T47D (cell line): ENCODE results near the gene GYPC.
A peak's percentile ranks its signal among the peaks of the same experiment; 100 is the strongest.

Experiments
- DNase-seq, 2 experiments: peaks; one replicate each; pipeline versions ENCODE4 v3.0.0 to v3.0.0-alpha.2; 2011 to 2012; ENCODE audit warnings: low read depth in 1 of 2, low spot score in 1 of 2
- JUND ChIP-seq: IDR thresholded peaks from 2 replicates; pipeline ENCODE4 v1.6.1; 2012; ENCODE audit warnings: low read depth
- in situ Hi-C: cut with HindIII; loops from 2 replicates; pipeline ENCODE4 v1.10.0; 2016; ENCODE audit warnings: low sequenced_read_pairs, low pct_unique_long_range_greater_than_20kb

The GYPC gene

DNA sequence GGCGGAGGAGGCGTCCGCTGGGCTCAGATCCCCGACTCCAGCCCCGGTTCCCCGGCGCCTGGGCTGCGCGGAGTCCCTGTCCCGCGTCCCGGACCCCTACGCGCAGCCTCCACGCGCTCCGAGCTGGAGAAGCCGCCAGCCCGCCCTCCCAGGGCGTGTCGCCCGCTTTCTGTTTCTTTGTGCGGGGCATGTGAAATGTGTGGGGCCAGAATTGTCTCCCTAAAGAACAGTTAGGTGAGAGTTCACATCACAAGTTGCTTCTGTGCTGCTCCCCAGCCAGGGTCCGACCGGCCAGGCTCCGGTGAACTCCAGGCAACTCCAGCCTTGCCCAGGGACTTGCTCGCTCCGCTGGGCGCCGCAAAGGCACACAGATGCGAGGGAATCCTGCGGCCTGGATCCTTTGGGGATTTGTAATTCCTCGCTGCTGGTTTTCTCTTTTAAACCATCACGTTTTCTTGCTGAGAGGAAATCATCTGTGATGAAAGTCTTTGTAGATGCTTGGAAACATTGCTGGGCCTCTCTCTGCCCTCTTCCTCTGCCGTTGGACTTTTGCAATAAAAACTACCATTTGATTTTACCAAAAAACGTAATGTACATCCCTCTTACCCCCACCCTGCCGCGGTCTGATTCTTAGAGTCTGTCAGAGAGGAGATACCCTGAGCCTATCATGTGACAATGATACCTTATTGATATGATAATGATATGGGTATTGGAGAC, 631 bp downstream of the GYPC start:
- in situ Hi-C loops, result no loop called here
- DNase-seq, result no peak
- no peak for TF ChIP-seq JUND

DNA sequence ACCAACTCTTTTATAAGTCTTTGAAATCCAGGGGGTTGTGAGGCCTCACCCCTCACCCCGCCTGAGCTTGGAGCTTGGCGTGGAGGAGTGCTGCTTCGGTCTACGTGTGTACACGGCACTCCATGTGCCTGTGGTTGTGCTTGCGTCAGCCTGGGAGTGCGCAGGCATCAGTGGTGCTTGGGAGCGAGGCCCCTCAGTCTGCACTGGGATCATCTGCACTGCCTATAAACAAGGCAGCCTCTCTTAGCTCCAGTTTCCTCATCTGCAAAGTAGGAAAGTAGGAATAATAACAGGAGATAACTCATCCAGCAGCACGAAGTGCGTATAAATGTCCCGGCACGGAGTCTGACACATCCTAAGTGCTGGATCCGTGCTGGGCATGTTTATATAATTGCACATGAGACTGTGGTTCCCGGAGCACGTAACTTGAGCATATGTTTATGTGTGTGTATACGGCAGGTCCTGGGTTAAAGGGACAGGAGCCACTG, 1.2 kb downstream of the GYPC start:
- DNase-seq, result peak in 1 of 2 experiments; percentile 5
- in situ Hi-C loops, result no loop called here
- TF ChIP-seq JUND, result no peak

DNA sequence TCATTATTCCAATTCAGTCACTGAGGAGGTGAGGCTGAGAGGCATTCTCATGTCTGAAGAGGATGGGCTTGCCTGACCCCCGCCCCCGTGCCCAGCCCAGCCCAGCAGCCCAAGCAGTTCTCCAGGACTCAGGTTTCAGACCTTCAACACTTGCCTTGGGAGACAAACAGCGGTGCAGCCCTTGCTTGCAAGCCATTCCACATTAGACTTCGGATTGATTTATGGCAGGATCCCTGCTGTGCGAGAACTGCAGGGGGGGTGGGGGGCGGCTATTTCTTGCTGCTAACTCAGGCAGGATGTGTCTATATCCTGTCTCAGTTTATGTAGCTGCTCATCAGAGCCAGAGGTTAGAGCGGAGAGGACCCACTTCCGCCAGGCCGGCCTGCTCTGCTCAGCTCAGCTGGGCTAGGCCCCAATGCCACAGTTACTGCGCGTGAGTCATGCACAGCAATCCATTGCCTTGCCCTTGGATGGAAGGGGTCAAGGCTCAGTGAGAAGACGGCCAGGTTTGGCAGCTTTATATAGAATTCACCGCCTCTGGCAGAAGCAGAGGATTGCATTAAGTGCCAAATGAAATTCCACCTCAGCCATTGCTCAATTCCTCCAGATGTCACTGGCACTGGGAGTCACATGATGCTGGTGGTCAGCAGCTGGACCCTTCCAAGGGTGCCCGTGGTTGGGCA, 1.8 kb downstream of the GYPC start:
- no peak for TF ChIP-seq JUND
- in situ Hi-C loops, result no loop called here
- peak; percentile 19 to 78 for DNase-seq

DNA sequence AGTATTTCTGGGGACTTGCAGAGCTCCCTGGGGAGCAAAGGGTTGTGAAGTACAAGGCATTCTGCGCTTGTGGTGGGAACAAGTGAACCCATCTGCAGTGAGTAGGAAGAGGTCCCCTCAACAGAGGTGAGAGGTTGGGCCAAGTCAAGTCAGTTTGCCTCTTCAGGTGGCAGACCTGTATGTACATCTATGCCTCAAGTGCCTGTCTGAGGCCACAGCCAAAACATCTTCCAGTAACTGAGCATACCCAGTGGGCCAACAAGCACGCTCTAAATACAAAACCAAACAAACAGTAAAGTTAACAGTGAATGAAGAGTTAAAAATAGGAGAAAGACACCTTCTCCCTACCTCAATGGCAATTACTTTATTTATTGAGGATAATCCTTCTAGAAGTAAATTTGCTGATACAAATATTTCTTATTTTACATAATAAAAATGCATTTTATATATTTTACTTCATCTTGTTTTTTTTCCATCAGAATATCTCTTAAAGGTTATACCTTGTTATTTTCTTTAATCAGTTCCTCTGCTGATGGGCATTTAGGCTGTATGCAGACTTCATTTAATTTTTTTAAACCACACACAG, 2.5 kb downstream of the GYPC start:
- no peak for DNase-seq
- TF ChIP-seq JUND, result no peak
- in situ Hi-C loops, result no loop called here

DNA sequence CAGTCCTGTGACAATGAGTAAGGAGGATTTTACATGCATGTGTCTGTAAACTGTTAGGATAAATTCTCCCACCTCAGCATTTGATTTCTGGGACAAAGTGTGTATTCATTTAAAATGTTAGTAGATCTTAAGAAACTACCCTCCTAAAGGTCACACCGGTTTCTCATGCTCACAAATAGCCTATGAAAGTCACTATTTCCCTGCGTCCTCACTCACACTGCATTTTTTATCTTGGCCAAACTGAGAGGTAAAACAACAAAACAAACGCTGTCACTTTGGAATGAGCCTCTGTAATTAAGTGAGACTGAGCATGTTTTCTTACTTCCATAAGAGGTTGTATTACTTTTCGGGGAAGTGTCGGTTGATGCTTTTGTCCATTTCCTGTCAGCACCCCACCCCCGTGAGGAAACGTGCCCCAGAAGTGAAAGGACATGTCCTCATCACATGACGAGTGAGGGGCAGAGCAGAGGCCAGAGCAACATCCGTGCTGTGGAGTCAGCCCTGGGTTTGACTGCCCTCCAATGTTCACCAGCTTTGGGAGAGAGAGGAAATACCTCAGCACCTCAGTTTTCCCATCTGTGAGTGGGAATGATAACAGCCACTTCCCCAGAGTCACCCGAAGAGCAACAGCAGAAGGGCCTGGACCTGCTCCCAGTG, 3.1 kb downstream of the GYPC start:
- no peak for DNase-seq
- in situ Hi-C loops, result no loop called here
- no peak for TF ChIP-seq JUND

DNA sequence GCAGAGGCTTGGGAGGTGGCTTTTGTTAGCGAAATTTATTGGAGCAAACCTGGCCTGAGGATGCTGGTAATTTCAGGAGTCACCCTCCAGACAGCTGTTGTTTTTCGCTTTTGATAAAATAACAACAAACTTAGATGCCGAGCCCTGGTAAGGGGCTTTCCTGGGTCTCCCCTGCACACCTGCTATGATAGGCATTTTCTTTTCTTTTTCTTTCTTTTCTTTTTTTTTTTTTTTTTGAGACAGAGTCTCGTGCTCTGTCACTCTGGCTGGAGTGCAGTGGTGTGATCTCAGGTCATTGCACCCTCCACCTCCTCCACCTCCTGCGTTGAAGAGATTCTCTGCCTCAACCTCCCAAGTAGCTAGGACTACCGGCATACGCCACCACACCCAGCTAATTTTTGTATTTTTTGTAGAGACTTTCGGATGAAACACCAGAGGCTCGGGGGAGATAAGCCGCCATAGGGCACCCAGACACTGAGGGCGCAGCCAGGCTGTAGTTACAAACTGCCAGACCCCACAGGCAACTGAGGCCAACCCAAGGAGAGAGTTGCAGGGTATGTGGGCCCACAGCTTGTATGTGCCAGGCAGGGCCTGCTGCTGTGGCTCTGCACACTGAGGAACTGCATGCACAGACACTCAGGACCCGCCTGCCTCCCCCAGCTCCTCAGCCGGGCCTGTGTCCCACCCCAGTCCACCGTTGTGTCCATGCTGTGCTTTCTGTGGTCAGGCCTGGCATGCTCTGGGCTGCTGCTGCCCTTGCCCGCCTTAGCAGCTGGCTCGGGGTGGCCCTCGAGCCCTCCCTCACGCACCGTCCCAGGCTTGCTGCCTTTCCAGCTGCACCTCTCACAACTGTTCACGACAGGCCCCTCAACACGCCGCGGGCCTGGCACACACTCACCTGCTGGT, 3.9 kb downstream of the GYPC start:
- in situ Hi-C loops, result no loop called here
- no peak for TF ChIP-seq JUND
- no peak for DNase-seq

DNA sequence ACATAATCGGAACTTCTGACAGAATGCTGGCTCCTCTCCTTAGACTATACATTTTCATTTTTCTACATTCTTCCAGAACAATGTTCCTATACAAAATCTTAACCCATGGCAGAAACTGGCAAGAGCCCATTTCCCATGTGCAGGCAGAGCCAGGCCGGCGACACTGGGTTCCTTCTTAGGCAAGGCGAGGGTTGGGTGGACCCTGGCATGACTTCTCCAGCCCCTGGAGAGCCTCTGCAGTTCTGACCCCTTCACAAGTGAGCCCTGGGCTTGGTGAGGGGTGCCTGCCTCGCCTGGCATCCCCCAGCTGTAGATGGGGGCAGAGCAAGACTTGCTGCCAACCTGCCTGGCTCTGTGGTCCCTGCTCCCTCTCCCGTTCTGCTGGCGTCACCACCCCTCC, 5.0 kb downstream of the GYPC start:
- in situ Hi-C loops, result no loop called here
- TF ChIP-seq JUND, result no peak
- DNase-seq, result no peak

DNA sequence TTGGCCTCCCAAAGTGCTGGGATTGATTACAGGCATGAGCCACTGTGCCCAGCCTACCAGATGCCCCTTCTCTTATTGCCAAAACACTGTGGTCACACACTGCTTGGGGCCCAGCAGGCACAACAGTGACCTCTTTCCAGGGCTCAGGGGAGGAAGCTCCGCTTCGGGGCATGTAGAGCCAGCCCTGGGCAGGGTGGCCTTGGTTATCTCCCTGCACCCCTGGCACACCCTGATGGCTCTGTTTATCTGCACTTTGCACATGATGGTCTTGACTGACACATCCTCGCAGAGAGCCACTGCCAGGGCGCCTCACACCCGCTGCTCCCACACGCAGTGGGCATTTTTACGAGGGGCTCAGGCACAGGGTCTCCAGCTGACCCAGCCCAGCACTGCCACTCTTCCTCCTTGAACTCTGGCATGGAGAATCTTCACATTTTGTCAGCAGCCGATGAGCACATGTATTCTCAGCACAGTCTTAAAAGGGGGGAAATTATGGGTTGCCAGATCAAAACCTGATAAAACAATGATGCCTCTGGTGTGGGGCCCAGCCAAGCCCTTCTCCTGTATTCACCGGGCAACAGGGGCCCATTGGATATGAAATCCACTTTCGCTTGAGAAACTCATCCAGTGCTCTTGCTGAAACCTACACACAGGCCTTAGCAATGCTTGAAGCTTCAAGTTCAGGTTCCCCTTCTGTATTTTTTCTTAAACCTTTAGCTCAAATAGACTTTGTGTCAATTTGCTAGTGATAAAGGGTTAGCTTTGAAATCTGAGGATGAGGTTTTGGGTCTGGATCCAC, 5.9 kb downstream of the GYPC start:
- no peak for TF ChIP-seq JUND
- no peak for DNase-seq
- in situ Hi-C loops, result no loop called here

DNA sequence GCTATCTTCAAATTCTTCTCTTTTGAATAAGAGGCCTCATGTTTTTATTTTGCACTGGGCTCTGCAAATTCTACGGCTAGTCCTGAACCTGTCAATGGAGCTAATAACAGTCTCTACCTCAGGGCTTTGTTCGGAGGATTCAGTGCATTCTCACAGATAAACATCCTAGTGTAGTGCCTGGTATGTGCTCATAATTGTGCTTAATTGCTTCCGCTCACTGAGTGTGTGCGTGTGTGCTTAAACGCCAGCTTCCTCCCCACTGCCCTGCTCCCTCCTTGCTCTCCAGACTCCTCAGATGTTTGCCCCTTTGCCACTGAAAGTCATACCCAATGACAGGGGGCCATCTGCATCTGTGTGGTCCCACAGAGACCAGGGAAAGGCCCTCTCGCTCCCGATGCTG, 6.7 kb downstream of the GYPC start:
- DNase-seq, result no peak
- no peak for TF ChIP-seq JUND
- in situ Hi-C loops, result no loop called here

DNA sequence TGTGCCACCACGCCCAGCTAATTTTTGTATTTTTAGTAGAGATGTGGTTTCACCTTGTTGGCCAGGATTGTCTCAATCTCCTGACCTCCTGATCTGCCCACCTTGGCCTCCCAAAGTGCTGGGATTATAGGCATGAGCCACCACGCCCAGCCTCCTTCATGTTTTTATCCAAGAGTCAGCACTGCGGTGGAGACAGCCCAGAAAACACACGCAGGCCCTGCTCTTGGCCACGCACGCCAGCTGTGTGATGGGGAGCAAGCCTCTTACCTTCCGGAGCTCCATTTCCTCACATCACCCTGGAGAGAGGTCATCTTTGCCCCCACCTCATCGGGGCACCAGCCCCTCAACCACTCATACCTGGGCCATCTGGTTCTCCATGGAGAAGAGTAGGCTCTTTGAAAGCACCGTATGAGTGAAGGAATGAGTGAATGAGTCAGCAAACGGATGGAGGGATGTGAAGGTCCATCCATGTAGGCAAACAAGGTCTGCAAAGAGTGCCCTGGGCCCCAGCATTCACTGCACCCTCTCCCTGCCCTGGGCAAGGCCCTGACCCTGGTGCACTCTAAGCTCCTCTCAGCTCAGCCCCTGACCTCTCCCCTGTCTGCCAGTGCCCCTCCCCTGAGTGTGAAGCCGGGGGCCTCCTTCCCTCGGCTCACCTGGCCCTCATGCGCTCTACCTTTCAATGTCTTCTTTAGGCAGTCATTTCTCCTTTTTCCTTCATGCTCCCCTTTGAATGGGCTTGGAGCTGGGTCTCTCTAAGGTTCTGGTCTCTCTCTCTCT, 7.4 kb downstream of the GYPC start:
- in situ Hi-C loops, result no loop called here
- no peak for TF ChIP-seq JUND
- no peak for DNase-seq

DNA sequence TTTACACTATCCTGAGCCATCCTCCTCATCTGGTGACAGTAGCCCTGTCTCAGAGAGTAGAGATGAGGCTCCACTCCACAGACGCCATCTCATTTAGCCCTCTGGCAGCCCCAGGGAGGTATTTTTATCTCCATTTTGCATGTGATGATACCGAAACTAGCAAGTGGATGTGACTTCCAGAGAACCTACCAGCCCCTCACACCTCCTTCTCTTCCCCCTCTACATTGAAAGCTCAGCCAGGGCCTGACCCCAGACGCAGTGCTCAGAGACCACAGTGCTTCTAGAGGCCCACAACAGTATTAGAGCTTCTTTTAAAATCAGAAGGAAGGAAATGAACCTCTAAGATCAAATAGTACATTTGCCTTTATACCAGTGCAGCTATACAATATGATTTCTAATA, 8.3 kb downstream of the GYPC start:
- DNase-seq, result no peak
- in situ Hi-C loops, result no loop called here
- TF ChIP-seq JUND, result no peak
